K562 (cell line): ENCODE results near the gene KLK14. TPM values are rescaled to one million over a fixed set of nuclear protein-coding genes. Genes with fewer than 3 reads are reported as not detected.

Experiments
- ATAC-seq: fragments of 200-7000 bp; cut with Tn5 transposase; 3 replicates; pipeline ENCODE4 v1.9.1; 2020; ENCODE audit warnings: moderate library complexity
- BruUV-seq: library from RNA; stranded (reverse); fragments of 400-500 nt; replicated peaks from 2 replicates; lab custom pipeline; 2021; lab: Mats Ljungman, UMichigan
- CTCF ChIA-PET: fragments of 300-600 bp; formaldehyde crosslinking; extraction: SDS; loops from one replicate; lab custom pipeline; 2021; ENCODE audit warnings: low intra/inter-chr PET ratio; lab: Yijun Ruan, JAX
- POLR2A ChIA-PET: fragments of 300-600, 350-650 bp; sonication (Branson Sonifier 250); formaldehyde crosslinking; extraction: SDS; loops from one replicate; lab custom pipeline; 2021; ENCODE audit warnings: antibody characterized with exemption, inconsistent platforms; lab: Yijun Ruan, JAX
- DNase-seq, 4 experiments: peaks; one replicate each; pipeline versions ENCODE4 v3.0.0 to v3.0.0-alpha.2; 2011 to 2018; ENCODE audit warnings: low spot score in 3 of 4, mixed read lengths in 3 of 4; ENCODE audit errors: extremely low read depth in 1 of 4
- FAIRE-seq: peaks from 2 replicates; lab custom pipeline; 2011; peaks lifted over from hg19 to GRCh38; lab: Jason Lieb, UNC
- H2AFZ ChIP-seq: 2 replicates; pipeline ENCODE4 v1.6.0; 2011; ENCODE audit warnings: low read depth, low read length, control low read depth, inconsistent platforms
- H3K27ac ChIP-seq: fragments of 200-600 bp; 3 replicates; pipeline ENCODE4 v1.8.0; 2011; ENCODE audit warnings: low read depth, mild to moderate bottlenecking, control low read depth, inconsistent platforms, low read length, moderate library complexity, mixed read lengths; ENCODE audit errors: extremely low read depth
- H3K27me3 ChIP-seq, 2 experiments: fragments of 300-600 bp in 1 of 2; 2 replicates in 1 of 2; 3 replicates in 1 of 2; pipeline versions ENCODE4 v1.6.0 to v1.8.0; 2011; ENCODE audit warnings: inconsistent platforms in 2 of 2, low read length in 2 of 2, mild to moderate bottlenecking in 1 of 2, mixed read lengths in 1 of 2, moderate library complexity in 1 of 2; ENCODE audit not compliant: control insufficient read depth in 2 of 2, insufficient read depth in 2 of 2
- H3K36me3 ChIP-seq: fragments of 300-600 bp; 3 replicates; pipeline ENCODE4 v1.8.0; 2011; ENCODE audit warnings: mild to moderate bottlenecking, low read length, inconsistent platforms; ENCODE audit not compliant: control insufficient read depth, insufficient read depth
- H3K4me1 ChIP-seq, 2 experiments: fragments of 200-600 bp in 1 of 2; replicated peaks in 1 of 2; 2 replicates in 1 of 2; 3 replicates in 1 of 2; pipeline versions ENCODE4 v1.5.1 to v1.8.0; 2011; ENCODE audit warnings: inconsistent platforms in 2 of 2, low read length in 2 of 2, mild to moderate bottlenecking in 1 of 2, mixed read lengths in 1 of 2, moderate library complexity in 1 of 2; ENCODE audit not compliant: control insufficient read depth in 2 of 2, insufficient read depth in 2 of 2
- H3K4me2 ChIP-seq: 2 replicates; pipeline ENCODE4 v1.6.1; 2011; ENCODE audit warnings: low read length, control low read depth, inconsistent platforms, mixed read lengths; ENCODE audit not compliant: insufficient read depth
- H3K4me3 ChIP-seq: fragments of 200-600 bp; sonication (generic), shearing (Covaris generic); 2 replicates; pipeline ENCODE4 v1.5.1; 2016; ENCODE audit warnings: control low read depth, inconsistent platforms
- H3K79me2 ChIP-seq: fragments of 200-600 bp; 3 replicates; pipeline ENCODE4 v1.8.0; 2011; ENCODE audit warnings: low read length, inconsistent platforms; ENCODE audit not compliant: control insufficient read depth, insufficient read depth
- H3K9ac ChIP-seq, 2 experiments: 2 replicates each; pipeline versions ENCODE4 v1.6.0 to v1.6.1; 2011; ENCODE audit warnings: low read depth in 2 of 2, low read length in 2 of 2, control low read depth in 1 of 2, inconsistent platforms in 1 of 2, mild to moderate bottlenecking in 1 of 2, mixed read lengths in 1 of 2; ENCODE audit not compliant: insufficient read depth in 1 of 2
- H3K9me1 ChIP-seq: one replicate; pipeline ENCODE4 v1.6.0; 2011; ENCODE audit warnings: inconsistent platforms, mild to moderate bottlenecking, low read length, moderate library complexity; ENCODE audit not compliant: control insufficient read depth, insufficient read depth
- H3K9me3 ChIP-seq: replicated peaks from 2 replicates; pipeline ENCODE4 v1.5.1; 2011; ENCODE audit warnings: low read depth, low read length, inconsistent platforms; ENCODE audit not compliant: control insufficient read depth, insufficient read depth
- H4K20me1 ChIP-seq: replicated peaks from 2 replicates; pipeline ENCODE4 v1.6.1; 2011; ENCODE audit warnings: low read length, inconsistent platforms, mixed read lengths; ENCODE audit not compliant: control insufficient read depth, insufficient read depth
- KAT7 ChIP-seq: sonication (generic); formaldehyde crosslinking; IDR thresholded peaks from 2 replicates; pipeline ENCODE4 v1.8.0; 2022; ENCODE audit warnings: missing genetic modification reagents, mild to moderate bottlenecking, borderline replicate concordance
- STAT5B ChIP-seq: fragments of 250-450 bp; sonication (Bioruptor Pico); IDR thresholded peaks from 2 replicates; pipeline ENCODE4 v1.8.0; 2021; ENCODE audit warnings: mild to moderate bottlenecking, inconsistent platforms
- TCF7 ChIP-seq: sonication (generic); IDR thresholded peaks from 2 replicates; pipeline ENCODE4 v1.6.1; 2016; ENCODE audit warnings: antibody characterized with exemption, borderline replicate concordance
- ZNF699 ChIP-seq: fragments of 250-450 bp; sonication (Bioruptor Pico); IDR thresholded peaks from 2 replicates; pipeline ENCODE4 v1.8.0; 2021; ENCODE audit warnings: mild to moderate bottlenecking, moderate library complexity; ENCODE audit not compliant: insufficient replicate concordance
- WGBS: fragments of 100-300 bp; shearing (Covaris generic); methylation state at CpG from one replicate; pipeline ENCODE4 v1.1.6; 2016; ENCODE audit warnings: low coverage, mixed read lengths; ENCODE audit not compliant: insufficient coverage; ENCODE audit errors: missing lambda C conversion rate; 5-methylcytosine and 5-hydroxymethylcytosine counted together
- in situ Hi-C: fragments of 300-500 bp; cut with MboI; formaldehyde crosslinking; loops from 4 replicates; pipeline ENCODE4 v1.15.0; 2018; ENCODE audit warnings: inconsistent platforms, mixed read lengths
- intact Hi-C: fragments of 100-400 bp; cut with micrococcal nuclease; formaldehyde crosslinking; loops from 2 replicates; pipeline ENCODE4 v1.14.2; 2022
- polyA plus RNA-seq, 8 experiments: library from polyadenylated mRNA; depleted of rRNA in 4 of 8; stranded (reverse) in 5 of 8; unstranded in 3 of 8; fragments of >200 nt; fragmentation: Nextera tagmentation in 2 of 8; fragmentation: Illumina TruSeq in 1 of 8; extraction: Ambion mirVana in 2 of 8; extraction: Trizol in 1 of 8; gene quantifications; 2 replicates each; pipeline versions ENCODE4 v1.2.1 to v1.2.3, GENCODE V29; 2011 to 2014; ENCODE audit warnings: inconsistent platforms in 1 of 8, missing spikeins in 1 of 8
- total RNA-seq, 7 experiments: library from RNA; depleted of rRNA in 6 of 7; stranded (reverse); fragments of >200 nt in 6 of 7; fragmentation: Illumina TruSeq in 2 of 7; extraction: Trizol in 2 of 7; gene quantifications; 2 replicates each; pipeline versions ENCODE4 v1.2.1 to v1.2.3, GENCODE V29; 2011 to 2021; ENCODE audit warnings: low replicate concordance in 1 of 7
- TF ChIP-seq, protein P1 (sequence below): sonication (generic); formaldehyde crosslinking; IDR thresholded peaks from 2 replicates; pipeline ENCODE4 v1.8.0; 2022; ENCODE audit warnings: mild to moderate bottlenecking, missing genetic modification reagents
- TF ChIP-seq, protein P2 (sequence below): IDR thresholded peaks from 2 replicates; pipeline ENCODE4 v1.6.1; 2011; ENCODE audit warnings: borderline replicate concordance, low read depth, mild to moderate bottlenecking, moderate library complexity, low read length; ENCODE audit not compliant: insufficient read depth, poor library complexity, severe bottlenecking

The KLK14 gene
- total and polyA plus RNA-seq, 9 of the 15 experiments (the other 6 are each of a cell fraction or from before 2014, with no cell fraction given): not detected

DNA sequence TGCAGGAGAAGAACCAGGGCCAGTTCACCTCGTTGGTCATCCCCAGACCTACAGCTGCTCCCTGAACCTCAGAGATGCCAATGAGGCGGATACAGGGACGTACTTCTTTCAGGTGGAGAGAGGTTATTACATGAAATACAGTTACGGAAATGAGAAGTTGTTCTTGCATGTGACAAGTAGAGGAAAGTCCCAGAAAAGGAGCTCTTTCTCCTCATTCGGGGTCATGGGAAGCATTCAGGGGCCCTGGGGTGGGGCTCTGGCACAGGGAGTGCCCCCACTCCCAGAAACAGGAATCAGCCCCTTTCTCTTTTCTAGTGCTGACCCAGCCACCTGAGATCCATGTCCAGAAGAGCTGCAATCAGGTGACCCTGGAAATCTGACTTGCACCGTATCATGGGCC lies 37.5 kb upstream of the KLK14 start:
- Histone ChIP-seq H3K79me2 (no peaks in the 10 kb centered on the region), H3K9me1 (peaks cover 2% of the 10 kb centered on the region), H3K27me3 (peaks cover 18 to 58% of the 10 kb centered on the region in 2 experiments), H3K4me1 (peaks cover 7 to 12% of the 10 kb centered on the region in 2 experiments; a peak in 4 of 5 replicates), H4K20me1 (no peaks in the 10 kb centered on the region), H3K9ac (no peak overlapping the region), H3K36me3 (no peaks in the 10 kb centered on the region), H2AFZ (no peak overlapping the region), H3K4me2 (no peak overlapping the region), H3K9me3 (no peaks in the 10 kb centered on the region), H3K27ac (no peak overlapping the region), H3K4me3 (no peak overlapping the region)
- 51% methylated on average over 5 of the region's 6 CpGs for WGBS
- CTCF ChIA-PET: no interaction called here
- no peak for TF ChIP-seq STAT5B
- ATAC-seq: no peak
- in situ Hi-C loops: no loop called here
- BruUV-seq: no TSS peak
- DNase-seq: no peak
- POLR2A ChIA-PET: interaction anchor here (0.6 to 1.0 kb wide), 4 partner anchors 9 to 36 kb away, joined by 3 to 5 read pairs (median 4); no protein-coding TSS in a partner anchor
- FAIRE-seq: no peak
- intact Hi-C loops: no loop called here

DNA sequence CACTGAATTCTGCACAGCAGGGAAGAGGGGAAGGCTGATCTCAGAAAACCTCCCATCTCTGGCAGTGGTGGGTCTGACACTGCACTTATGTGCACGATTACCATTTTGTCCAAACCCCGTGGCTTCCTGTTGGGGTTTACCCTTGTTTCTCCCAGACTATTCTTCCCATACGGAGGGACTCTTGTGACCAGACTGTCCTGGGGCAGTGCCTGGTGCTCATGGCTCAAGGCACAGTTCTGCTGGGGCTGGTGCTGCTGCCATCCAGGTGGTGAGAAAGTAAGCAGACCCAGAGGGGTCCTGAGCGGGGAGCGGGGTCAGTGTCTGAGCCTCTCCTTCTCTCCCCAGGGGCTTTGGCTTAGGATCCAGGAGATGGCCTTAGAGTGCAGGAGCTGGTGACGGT lies 36.9 kb upstream of the KLK14 start:
- CTCF ChIA-PET: no interaction called here
- DNase-seq (no peak), ATAC-seq (no peak), FAIRE-seq (no peak)
- POLR2A ChIA-PET: interaction anchor here (0.6 to 1.0 kb wide), 2 partner anchors 28 to 348 kb away, joined by 3 to 4 read pairs; no protein-coding TSS in a partner anchor
- no peaks in the 10 kb centered on the region for H3K79me2 ChIP-seq
- intact Hi-C loops (no loop called here), in situ Hi-C loops (no loop called here)
- no peak overlapping the region for H3K27ac ChIP-seq
- no peaks in the 10 kb centered on the region for H4K20me1 ChIP-seq
- no TSS peak for BruUV-seq
- peaks cover 2% of the 10 kb centered on the region for H3K9me1 ChIP-seq
- H3K4me3 ChIP-seq: no peak overlapping the region
- peaks cover 7 to 12% of the 10 kb centered on the region in 2 experiments; a peak in 4 of 5 replicates for H3K4me1 ChIP-seq
- 17% methylated on average over 6 of the region's 6 CpGs for WGBS
- H3K9me3 ChIP-seq: no peaks in the 10 kb centered on the region
- H3K4me2 ChIP-seq: no peak overlapping the region
- H2AFZ ChIP-seq: no peak overlapping the region
- peaks cover 18 to 59% of the 10 kb centered on the region in 2 experiments for H3K27me3 ChIP-seq
- H3K9ac ChIP-seq: no peak overlapping the region
- no peaks in the 10 kb centered on the region for H3K36me3 ChIP-seq
- TF ChIP-seq TCF7 (no peak), KAT7 (CRISPR knock-in tag) (no peak), ZNF699 (no peak)
- TF ChIP-seq, protein P1, sequence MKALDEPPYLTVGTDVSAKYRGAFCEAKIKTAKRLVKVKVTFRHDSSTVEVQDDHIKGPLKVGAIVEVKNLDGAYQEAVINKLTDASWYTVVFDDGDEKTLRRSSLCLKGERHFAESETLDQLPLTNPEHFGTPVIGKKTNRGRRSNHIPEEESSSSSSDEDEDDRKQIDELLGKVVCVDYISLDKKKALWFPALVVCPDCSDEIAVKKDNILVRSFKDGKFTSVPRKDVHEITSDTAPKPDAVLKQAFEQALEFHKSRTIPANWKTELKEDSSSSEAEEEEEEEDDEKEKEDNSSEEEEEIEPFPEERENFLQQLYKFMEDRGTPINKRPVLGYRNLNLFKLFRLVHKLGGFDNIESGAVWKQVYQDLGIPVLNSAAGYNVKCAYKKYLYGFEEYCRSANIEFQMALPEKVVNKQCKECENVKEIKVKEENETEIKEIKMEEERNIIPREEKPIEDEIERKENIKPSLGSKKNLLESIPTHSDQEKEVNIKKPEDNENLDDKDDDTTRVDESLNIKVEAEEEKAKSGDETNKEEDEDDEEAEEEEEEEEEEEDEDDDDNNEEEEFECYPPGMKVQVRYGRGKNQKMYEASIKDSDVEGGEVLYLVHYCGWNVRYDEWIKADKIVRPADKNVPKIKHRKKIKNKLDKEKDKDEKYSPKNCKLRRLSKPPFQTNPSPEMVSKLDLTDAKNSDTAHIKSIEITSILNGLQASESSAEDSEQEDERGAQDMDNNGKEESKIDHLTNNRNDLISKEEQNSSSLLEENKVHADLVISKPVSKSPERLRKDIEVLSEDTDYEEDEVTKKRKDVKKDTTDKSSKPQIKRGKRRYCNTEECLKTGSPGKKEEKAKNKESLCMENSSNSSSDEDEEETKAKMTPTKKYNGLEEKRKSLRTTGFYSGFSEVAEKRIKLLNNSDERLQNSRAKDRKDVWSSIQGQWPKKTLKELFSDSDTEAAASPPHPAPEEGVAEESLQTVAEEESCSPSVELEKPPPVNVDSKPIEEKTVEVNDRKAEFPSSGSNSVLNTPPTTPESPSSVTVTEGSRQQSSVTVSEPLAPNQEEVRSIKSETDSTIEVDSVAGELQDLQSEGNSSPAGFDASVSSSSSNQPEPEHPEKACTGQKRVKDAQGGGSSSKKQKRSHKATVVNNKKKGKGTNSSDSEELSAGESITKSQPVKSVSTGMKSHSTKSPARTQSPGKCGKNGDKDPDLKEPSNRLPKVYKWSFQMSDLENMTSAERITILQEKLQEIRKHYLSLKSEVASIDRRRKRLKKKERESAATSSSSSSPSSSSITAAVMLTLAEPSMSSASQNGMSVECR: no peak
- TF ChIP-seq, protein P2, sequence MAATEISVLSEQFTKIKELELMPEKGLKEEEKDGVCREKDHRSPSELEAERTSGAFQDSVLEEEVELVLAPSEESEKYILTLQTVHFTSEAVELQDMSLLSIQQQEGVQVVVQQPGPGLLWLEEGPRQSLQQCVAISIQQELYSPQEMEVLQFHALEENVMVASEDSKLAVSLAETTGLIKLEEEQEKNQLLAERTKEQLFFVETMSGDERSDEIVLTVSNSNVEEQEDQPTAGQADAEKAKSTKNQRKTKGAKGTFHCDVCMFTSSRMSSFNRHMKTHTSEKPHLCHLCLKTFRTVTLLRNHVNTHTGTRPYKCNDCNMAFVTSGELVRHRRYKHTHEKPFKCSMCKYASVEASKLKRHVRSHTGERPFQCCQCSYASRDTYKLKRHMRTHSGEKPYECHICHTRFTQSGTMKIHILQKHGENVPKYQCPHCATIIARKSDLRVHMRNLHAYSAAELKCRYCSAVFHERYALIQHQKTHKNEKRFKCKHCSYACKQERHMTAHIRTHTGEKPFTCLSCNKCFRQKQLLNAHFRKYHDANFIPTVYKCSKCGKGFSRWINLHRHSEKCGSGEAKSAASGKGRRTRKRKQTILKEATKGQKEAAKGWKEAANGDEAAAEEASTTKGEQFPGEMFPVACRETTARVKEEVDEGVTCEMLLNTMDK: no peak
